K562 (cell line): ENCODE results near the gene KCNK6. TPM values are rescaled to one million over a fixed set of nuclear protein-coding genes. Genes with fewer than 3 reads are reported as not detected.

Experiments used
- ATAC-seq: fragments of 200-7000 bp; cut with Tn5 transposase; 3 replicates; pipeline ENCODE4 v1.9.1; 2020; ENCODE audit warnings: moderate library complexity
- BruUV-seq: library from RNA; stranded (reverse); fragments of 400-500 nt; replicated peaks from 2 replicates; lab custom pipeline; 2021; lab: Mats Ljungman, UMichigan
- CTCF ChIA-PET: fragments of 300-600 bp; formaldehyde crosslinking; extraction: SDS; loops from one replicate; lab custom pipeline; 2021; ENCODE audit warnings: low intra/inter-chr PET ratio; lab: Yijun Ruan, JAX
- POLR2A ChIA-PET: fragments of 300-600, 350-650 bp; sonication (Branson Sonifier 250); formaldehyde crosslinking; extraction: SDS; loops from one replicate; lab custom pipeline; 2021; ENCODE audit warnings: antibody characterized with exemption, inconsistent platforms; lab: Yijun Ruan, JAX
- DNase-seq, 4 experiments: peaks; one replicate each; pipeline versions ENCODE4 v3.0.0 to v3.0.0-alpha.2; 2011 to 2018; ENCODE audit warnings: low spot score in 3 of 4, mixed read lengths in 3 of 4; ENCODE audit errors: extremely low read depth in 1 of 4
- FAIRE-seq: peaks from 2 replicates; lab custom pipeline; 2011; peaks lifted over from hg19 to GRCh38; lab: Jason Lieb, UNC
- H2AFZ ChIP-seq: 2 replicates; pipeline ENCODE4 v1.6.0; 2011; ENCODE audit warnings: low read depth, low read length, control low read depth, inconsistent platforms
- H3K27ac ChIP-seq: fragments of 200-600 bp; 3 replicates; pipeline ENCODE4 v1.8.0; 2011; ENCODE audit warnings: low read depth, mild to moderate bottlenecking, control low read depth, inconsistent platforms, low read length, moderate library complexity, mixed read lengths; ENCODE audit errors: extremely low read depth
- H3K27me3 ChIP-seq, 2 experiments: fragments of 300-600 bp in 1 of 2; 2 replicates in 1 of 2; 3 replicates in 1 of 2; pipeline versions ENCODE4 v1.6.0 to v1.8.0; 2011; ENCODE audit warnings: inconsistent platforms in 2 of 2, low read length in 2 of 2, mild to moderate bottlenecking in 1 of 2, mixed read lengths in 1 of 2, moderate library complexity in 1 of 2; ENCODE audit not compliant: control insufficient read depth in 2 of 2, insufficient read depth in 2 of 2
- H3K36me3 ChIP-seq: fragments of 300-600 bp; 3 replicates; pipeline ENCODE4 v1.8.0; 2011; ENCODE audit warnings: mild to moderate bottlenecking, low read length, inconsistent platforms; ENCODE audit not compliant: control insufficient read depth, insufficient read depth
- H3K4me1 ChIP-seq, 2 experiments: fragments of 200-600 bp in 1 of 2; replicated peaks in 1 of 2; 2 replicates in 1 of 2; 3 replicates in 1 of 2; pipeline versions ENCODE4 v1.5.1 to v1.8.0; 2011; ENCODE audit warnings: inconsistent platforms in 2 of 2, low read length in 2 of 2, mild to moderate bottlenecking in 1 of 2, mixed read lengths in 1 of 2, moderate library complexity in 1 of 2; ENCODE audit not compliant: control insufficient read depth in 2 of 2, insufficient read depth in 2 of 2
- H3K4me2 ChIP-seq: 2 replicates; pipeline ENCODE4 v1.6.1; 2011; ENCODE audit warnings: low read length, control low read depth, inconsistent platforms, mixed read lengths; ENCODE audit not compliant: insufficient read depth
- H3K4me3 ChIP-seq: fragments of 200-600 bp; sonication (generic), shearing (Covaris generic); 2 replicates; pipeline ENCODE4 v1.5.1; 2016; ENCODE audit warnings: control low read depth, inconsistent platforms
- H3K79me2 ChIP-seq: fragments of 200-600 bp; 3 replicates; pipeline ENCODE4 v1.8.0; 2011; ENCODE audit warnings: low read length, inconsistent platforms; ENCODE audit not compliant: control insufficient read depth, insufficient read depth
- H3K9ac ChIP-seq, 2 experiments: 2 replicates each; pipeline versions ENCODE4 v1.6.0 to v1.6.1; 2011; ENCODE audit warnings: low read depth in 2 of 2, low read length in 2 of 2, control low read depth in 1 of 2, inconsistent platforms in 1 of 2, mild to moderate bottlenecking in 1 of 2, mixed read lengths in 1 of 2; ENCODE audit not compliant: insufficient read depth in 1 of 2
- H3K9me1 ChIP-seq: one replicate; pipeline ENCODE4 v1.6.0; 2011; ENCODE audit warnings: inconsistent platforms, mild to moderate bottlenecking, low read length, moderate library complexity; ENCODE audit not compliant: control insufficient read depth, insufficient read depth
- H3K9me3 ChIP-seq: replicated peaks from 2 replicates; pipeline ENCODE4 v1.5.1; 2011; ENCODE audit warnings: low read depth, low read length, inconsistent platforms; ENCODE audit not compliant: control insufficient read depth, insufficient read depth
- H4K20me1 ChIP-seq: replicated peaks from 2 replicates; pipeline ENCODE4 v1.6.1; 2011; ENCODE audit warnings: low read length, inconsistent platforms, mixed read lengths; ENCODE audit not compliant: control insufficient read depth, insufficient read depth
- NFIC ChIP-seq: fragments of 450-650 bp; IDR thresholded peaks from 2 replicates; pipeline ENCODE4 v1.6.1; 2017; ENCODE audit warnings: mild to moderate bottlenecking, inconsistent platforms
- SMAD2 ChIP-seq: fragments of 150-350 bp; IDR thresholded peaks from 2 replicates; pipeline ENCODE4 v1.6.1; 2014; ENCODE audit warnings: low read depth, mild to moderate bottlenecking, low read length
- ZNF589 ChIP-seq: fragments of 200-800 bp; sonication (Bioruptor generic); IDR thresholded peaks from 2 replicates; pipeline ENCODE4 v1.6.1; 2016; ENCODE audit warnings: low read depth, missing genetic modification characterization, missing compliant biosample characterization
- WGBS: fragments of 100-300 bp; shearing (Covaris generic); methylation state at CpG from one replicate; pipeline ENCODE4 v1.1.6; 2016; ENCODE audit warnings: low coverage, mixed read lengths; ENCODE audit not compliant: insufficient coverage; ENCODE audit errors: missing lambda C conversion rate; 5-methylcytosine and 5-hydroxymethylcytosine counted together
- in situ Hi-C: fragments of 300-500 bp; cut with MboI; formaldehyde crosslinking; loops from 4 replicates; pipeline ENCODE4 v1.15.0; 2018; ENCODE audit warnings: inconsistent platforms, mixed read lengths
- intact Hi-C: fragments of 100-400 bp; cut with micrococcal nuclease; formaldehyde crosslinking; loops from 2 replicates; pipeline ENCODE4 v1.14.2; 2022
- polyA plus RNA-seq, 8 experiments: library from polyadenylated mRNA; depleted of rRNA in 4 of 8; stranded (reverse) in 5 of 8; unstranded in 3 of 8; fragments of >200 nt; fragmentation: Nextera tagmentation in 2 of 8; fragmentation: Illumina TruSeq in 1 of 8; extraction: Ambion mirVana in 2 of 8; extraction: Trizol in 1 of 8; gene quantifications; 2 replicates each; pipeline versions ENCODE4 v1.2.1 to v1.2.3, GENCODE V29; 2011 to 2014; ENCODE audit warnings: inconsistent platforms in 1 of 8, missing spikeins in 1 of 8
- total RNA-seq, 7 experiments: library from RNA; depleted of rRNA in 6 of 7; stranded (reverse); fragments of >200 nt in 6 of 7; fragmentation: Illumina TruSeq in 2 of 7; extraction: Trizol in 2 of 7; gene quantifications; 2 replicates each; pipeline versions ENCODE4 v1.2.1 to v1.2.3, GENCODE V29; 2011 to 2021; ENCODE audit warnings: low replicate concordance in 1 of 7
- TF ChIP-seq, protein P1 (sequence below): fragments of 450-650 bp; IDR thresholded peaks from 2 replicates; pipeline ENCODE4 v1.6.1; 2018; ENCODE audit not compliant: partially characterized antibody
- TF ChIP-seq, protein P2 (sequence below): IDR thresholded peaks from 2 replicates; pipeline ENCODE4 v1.6.1; 2016; ENCODE audit warnings: missing genetic modification characterization, missing compliant biosample characterization

KCNK6 gene
- total and polyA plus RNA-seq, 9 of the 15 experiments (the other 6 are each of a cell fraction or from before 2014, with no cell fraction given) = 0.05 to 0.42 (median 0.15) TPM

DNA sequence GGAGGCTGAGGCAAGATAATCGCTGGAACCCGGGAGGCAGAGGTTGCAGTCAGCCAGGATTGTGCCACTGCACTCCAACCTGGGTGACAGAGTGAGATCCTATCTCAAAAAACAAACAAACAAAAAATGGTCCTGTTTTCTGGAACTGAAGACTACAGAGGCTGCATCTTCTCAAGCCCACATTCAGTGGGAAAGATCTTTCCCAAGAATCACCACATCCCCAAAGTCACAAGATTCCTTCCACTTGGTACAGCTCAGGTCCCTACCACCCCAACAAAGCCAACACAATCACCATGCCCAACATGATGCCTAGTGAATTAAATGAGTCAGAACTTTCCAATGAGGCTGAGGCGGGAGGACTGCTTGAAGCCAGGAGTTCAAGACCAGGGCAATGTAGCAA lies 31.2 kb downstream of the KCNK6 start:
- H3K27me3 ChIP-seq = no peaks in the 10 kb centered on the region
- TF ChIP-seq, protein P1, sequence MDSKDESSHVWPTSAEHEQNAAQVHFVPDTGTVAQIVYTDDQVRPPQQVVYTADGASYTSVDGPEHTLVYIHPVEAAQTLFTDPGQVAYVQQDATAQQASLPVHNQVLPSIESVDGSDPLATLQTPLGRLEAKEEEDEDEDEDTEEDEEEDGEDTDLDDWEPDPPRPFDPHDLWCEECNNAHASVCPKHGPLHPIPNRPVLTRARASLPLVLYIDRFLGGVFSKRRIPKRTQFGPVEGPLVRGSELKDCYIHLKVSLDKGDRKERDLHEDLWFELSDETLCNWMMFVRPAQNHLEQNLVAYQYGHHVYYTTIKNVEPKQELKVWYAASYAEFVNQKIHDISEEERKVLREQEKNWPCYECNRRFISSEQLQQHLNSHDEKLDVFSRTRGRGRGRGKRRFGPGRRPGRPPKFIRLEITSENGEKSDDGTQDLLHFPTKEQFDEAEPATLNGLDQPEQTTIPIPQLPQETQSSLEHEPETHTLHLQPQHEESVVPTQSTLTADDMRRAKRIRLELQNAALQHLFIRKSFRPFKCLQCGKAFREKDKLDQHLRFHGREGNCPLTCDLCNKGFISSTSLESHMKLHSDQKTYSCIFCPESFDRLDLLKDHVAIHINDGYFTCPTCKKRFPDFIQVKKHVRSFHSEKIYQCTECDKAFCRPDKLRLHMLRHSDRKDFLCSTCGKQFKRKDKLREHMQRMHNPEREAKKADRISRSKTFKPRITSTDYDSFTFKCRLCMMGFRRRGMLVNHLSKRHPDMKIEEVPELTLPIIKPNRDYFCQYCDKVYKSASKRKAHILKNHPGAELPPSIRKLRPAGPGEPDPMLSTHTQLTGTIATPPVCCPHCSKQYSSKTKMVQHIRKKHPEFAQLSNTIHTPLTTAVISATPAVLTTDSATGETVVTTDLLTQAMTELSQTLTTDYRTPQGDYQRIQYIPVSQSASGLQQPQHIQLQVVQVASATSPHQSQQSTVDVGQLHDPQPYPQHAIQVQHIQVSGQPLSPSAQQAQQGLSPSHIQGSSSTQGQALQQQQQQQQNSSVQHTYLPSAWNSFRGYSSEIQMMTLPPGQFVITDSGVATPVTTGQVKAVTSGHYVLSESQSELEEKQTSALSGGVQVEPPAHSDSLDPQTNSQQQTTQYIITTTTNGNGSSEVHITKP = peak; percentile 64
- TF ChIP-seq SMAD2 (no peak), NFIC (no peak), ZNF589 (CRISPR knock-in tag) (no peak)
- TF ChIP-seq, protein P2, sequence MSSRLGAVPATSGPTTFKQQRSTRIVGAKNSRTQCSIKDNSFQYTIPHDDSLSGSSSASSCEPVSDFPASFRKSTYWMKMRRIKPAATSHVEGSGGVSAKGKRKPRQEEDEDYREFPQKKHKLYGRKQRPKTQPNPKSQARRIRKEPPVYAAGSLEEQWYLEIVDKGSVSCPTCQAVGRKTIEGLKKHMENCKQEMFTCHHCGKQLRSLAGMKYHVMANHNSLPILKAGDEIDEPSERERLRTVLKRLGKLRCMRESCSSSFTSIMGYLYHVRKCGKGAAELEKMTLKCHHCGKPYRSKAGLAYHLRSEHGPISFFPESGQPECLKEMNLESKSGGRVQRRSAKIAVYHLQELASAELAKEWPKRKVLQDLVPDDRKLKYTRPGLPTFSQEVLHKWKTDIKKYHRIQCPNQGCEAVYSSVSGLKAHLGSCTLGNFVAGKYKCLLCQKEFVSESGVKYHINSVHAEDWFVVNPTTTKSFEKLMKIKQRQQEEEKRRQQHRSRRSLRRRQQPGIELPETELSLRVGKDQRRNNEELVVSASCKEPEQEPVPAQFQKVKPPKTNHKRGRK (tag) = no peak
- FAIRE-seq (no peak), DNase-seq (no peak), ATAC-seq (no peak)
- no peaks in the 10 kb centered on the region for H3K79me2 ChIP-seq
- no peaks in the 10 kb centered on the region for H3K36me3 ChIP-seq
- no peak overlapping the region for H2AFZ ChIP-seq
- no peak overlapping the region for H3K4me2 ChIP-seq
- no peaks in the 10 kb centered on the region for H4K20me1 ChIP-seq
- H3K9ac ChIP-seq = no peak overlapping the region
- POLR2A ChIA-PET = interaction anchor here (0.6 to 2.0 kb wide), 2 partner anchors 14 to 37 kb away, joined by 3 to 8 read pairs; partner anchors contain the start of gene GGN
- intact Hi-C loops (no loop called here), in situ Hi-C loops (no loop called here)
- H3K4me1 ChIP-seq = peaks cover 0 to 4% of the 10 kb centered on the region in 2 experiments; a peak in 2 of 5 replicates
- CTCF ChIA-PET = interaction anchor here (0.6 kb wide), 1 partner anchor 96 kb away, joined by 6 read pairs; no protein-coding TSS in a partner anchor
- no peak overlapping the region for H3K27ac ChIP-seq
- BruUV-seq = no TSS peak
- H3K9me1 ChIP-seq = no peaks in the 10 kb centered on the region
- 37% methylated on average over 3 of the region's 3 CpGs for WGBS
- no peak overlapping the region for H3K4me3 ChIP-seq
- H3K9me3 ChIP-seq = no peaks in the 10 kb centered on the region
